Measurements from ENCODE around the gene RAC3.

RAC3 gene

DNA sequence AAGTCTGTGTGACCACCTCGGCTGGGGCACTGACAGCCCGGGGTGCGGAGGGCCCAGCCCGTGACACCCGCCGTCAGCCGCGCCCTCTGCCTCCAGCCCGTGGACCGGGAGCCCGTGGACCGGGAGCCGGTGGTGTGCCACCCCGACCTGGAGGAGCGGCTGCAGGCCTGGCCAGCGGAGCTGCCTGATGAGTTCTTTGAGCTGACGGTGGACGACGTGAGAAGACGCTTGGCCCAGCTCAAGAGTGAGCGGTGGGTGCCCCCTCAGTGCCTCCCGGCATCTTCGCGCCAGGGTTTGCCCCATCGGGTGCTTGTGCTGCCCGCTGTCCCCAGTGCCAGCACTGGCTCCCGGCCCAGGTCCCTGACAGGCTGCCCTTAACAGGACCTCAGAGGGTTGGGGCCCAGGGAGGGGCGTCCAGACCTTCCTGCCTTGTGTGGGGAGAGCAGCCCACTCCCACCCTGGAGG is 22.5 kb upstream of the RAC3 start:
- H3K36me3 ChIP-seq (ENCODE audit: low read length) = no peaks in the 10 kb centered on the region
- H3K9me3 ChIP-seq (ENCODE audit: insufficient read depth, low read length) = no peaks in the 10 kb centered on the region
- H3K4me2 ChIP-seq (ENCODE audit: low read depth, low read length, poor library complexity, severe bottlenecking) = no peak overlapping the region
- no peaks in the 10 kb centered on the region for H4K20me1 ChIP-seq (ENCODE audit: low read depth, low read length)
- TF ChIP-seq, protein P1, sequence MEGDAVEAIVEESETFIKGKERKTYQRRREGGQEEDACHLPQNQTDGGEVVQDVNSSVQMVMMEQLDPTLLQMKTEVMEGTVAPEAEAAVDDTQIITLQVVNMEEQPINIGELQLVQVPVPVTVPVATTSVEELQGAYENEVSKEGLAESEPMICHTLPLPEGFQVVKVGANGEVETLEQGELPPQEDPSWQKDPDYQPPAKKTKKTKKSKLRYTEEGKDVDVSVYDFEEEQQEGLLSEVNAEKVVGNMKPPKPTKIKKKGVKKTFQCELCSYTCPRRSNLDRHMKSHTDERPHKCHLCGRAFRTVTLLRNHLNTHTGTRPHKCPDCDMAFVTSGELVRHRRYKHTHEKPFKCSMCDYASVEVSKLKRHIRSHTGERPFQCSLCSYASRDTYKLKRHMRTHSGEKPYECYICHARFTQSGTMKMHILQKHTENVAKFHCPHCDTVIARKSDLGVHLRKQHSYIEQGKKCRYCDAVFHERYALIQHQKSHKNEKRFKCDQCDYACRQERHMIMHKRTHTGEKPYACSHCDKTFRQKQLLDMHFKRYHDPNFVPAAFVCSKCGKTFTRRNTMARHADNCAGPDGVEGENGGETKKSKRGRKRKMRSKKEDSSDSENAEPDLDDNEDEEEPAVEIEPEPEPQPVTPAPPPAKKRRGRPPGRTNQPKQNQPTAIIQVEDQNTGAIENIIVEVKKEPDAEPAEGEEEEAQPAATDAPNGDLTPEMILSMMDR (IDR thresholded peaks at IDR 0.05; ENCODE audit: insufficient read depth, low read length, poor library complexity, severe bottlenecking) = no peak
- no peak for TF ChIP-seq EZH2phosphoT487 (conservative IDR thresholded peaks at IDR 0.05; ENCODE audit: low read length)
- no peaks in the 10 kb centered on the region for H3K27me3 ChIP-seq (ENCODE audit: low read length)
- no peak overlapping the region for H3K9ac ChIP-seq (ENCODE audit: low read length)
- no peaks in the 10 kb centered on the region for H3F3A ChIP-seq (ENCODE audit: insufficient read depth)
- no peak overlapping the region for H2AFZ ChIP-seq (ENCODE audit: low read depth, low read length, severe bottlenecking)
- H3K79me2 ChIP-seq (ENCODE audit: insufficient read depth, low read length) = no peaks in the 10 kb centered on the region
- H3K27ac ChIP-seq (ENCODE audit: low read depth, low read length) = no peak overlapping the region
- no peaks in the 10 kb centered on the region for H3K9me2 ChIP-seq (replicated peaks; ENCODE audit: insufficient read depth, low read length)
- no peak overlapping the region for H3K4me3 ChIP-seq (ENCODE audit: insufficient read depth, low read length, poor library complexity, severe bottlenecking)

DNA sequence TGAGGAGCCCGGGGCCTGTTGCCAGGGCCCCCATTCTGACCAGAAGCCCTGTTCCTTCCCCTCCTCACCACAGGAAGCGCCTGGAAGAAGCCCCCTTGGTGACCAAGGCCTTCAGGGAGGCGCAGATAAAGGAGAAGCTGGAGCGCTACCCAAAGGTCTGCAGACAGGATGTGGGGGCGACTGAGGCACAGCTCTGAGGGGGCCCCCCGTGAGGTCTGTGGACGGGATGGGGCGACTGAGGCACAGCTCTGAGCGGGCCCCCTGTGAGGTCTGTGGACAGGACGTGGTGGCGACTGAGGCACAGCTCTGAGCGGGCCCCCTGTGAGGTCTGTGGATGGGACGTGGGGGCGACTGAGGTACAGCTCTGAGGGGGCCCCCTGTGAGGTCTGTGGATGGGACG is 22.1 kb upstream of the RAC3 start:
- Histone ChIP-seq H3K9me2 (replicated peaks; ENCODE audit: insufficient read depth, low read length) (no peaks in the 10 kb centered on the region), H3K9me3 (ENCODE audit: insufficient read depth, low read length) (no peaks in the 10 kb centered on the region), H3K79me2 (ENCODE audit: insufficient read depth, low read length) (no peaks in the 10 kb centered on the region), H3K4me2 (ENCODE audit: low read depth, low read length, poor library complexity, severe bottlenecking) (no peak overlapping the region), H4K20me1 (ENCODE audit: low read depth, low read length) (no peaks in the 10 kb centered on the region), H3K27ac (ENCODE audit: low read depth, low read length) (no peak overlapping the region), H3K4me3 (ENCODE audit: insufficient read depth, low read length, poor library complexity, severe bottlenecking) (no peak overlapping the region), H3F3A (ENCODE audit: insufficient read depth) (no peaks in the 10 kb centered on the region), H3K9ac (ENCODE audit: low read length) (no peak overlapping the region), H3K36me3 (ENCODE audit: low read length) (no peaks in the 10 kb centered on the region), H2AFZ (ENCODE audit: low read depth, low read length, severe bottlenecking) (no peak overlapping the region), H3K27me3 (ENCODE audit: low read length) (no peaks in the 10 kb centered on the region)
- TF ChIP-seq EZH2phosphoT487 (conservative IDR thresholded peaks at IDR 0.05; ENCODE audit: low read length) = no peak
- TF ChIP-seq, protein P1 (IDR thresholded peaks at IDR 0.05; ENCODE audit: insufficient read depth, low read length, poor library complexity, severe bottlenecking) = no peak

DNA sequence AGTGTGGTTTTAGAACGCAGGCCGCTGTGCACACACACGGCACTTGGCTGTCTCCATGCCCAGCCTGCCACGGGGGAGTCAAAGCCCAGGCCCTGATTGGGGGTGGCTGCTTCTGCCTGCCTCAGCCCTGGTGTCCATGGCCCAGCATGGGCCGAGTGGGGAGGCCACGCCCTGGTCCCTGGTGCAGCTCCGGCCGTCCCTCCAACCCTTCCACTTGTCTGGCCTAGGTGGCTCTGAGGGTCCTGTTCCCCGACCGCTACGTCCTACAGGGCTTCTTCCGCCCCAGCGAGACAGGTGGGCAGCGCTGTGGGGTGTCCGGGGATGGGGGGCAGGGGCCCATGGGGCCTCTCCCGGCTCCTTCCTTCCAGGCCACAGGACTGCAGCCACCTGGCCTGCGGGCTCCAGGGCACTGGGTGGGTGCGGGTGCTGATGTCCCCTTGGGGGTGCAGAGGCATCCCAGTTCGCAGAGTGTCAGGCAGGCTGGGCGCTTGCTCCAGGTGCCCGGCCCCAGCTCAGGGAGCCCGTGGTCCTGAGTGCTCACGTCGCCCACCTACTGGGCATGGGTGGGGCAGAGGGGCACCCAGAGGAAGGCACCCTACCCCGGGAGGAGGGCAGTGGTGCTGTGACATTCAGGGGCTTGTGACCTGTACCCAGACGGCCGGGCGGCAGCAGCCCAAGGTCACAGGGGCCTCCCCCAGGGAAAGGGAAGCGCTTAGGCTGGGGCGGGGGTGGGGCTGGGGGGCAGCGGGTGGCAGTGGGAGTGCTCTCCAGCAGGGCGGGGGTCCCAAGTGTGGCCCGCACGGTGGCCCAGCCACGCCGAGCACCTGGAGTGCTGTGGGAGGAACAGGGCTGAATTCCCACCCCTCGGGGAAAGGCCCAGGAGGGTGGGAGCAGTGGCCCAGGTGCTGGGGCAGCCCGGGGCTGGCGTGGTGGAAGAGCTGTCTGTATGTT is 20.6 kb upstream of the RAC3 start:
- H3K9me3 ChIP-seq (ENCODE audit: insufficient read depth, low read length) = no peaks in the 10 kb centered on the region
- H3K4me3 ChIP-seq (ENCODE audit: insufficient read depth, low read length, poor library complexity, severe bottlenecking) = no peak overlapping the region
- no peaks in the 10 kb centered on the region for H3K9me2 ChIP-seq (replicated peaks; ENCODE audit: insufficient read depth, low read length)
- no peaks in the 10 kb centered on the region for H4K20me1 ChIP-seq (ENCODE audit: low read depth, low read length)
- H2AFZ ChIP-seq (ENCODE audit: low read depth, low read length, severe bottlenecking) = no peak overlapping the region
- no peak overlapping the region for H3K27ac ChIP-seq (ENCODE audit: low read depth, low read length)
- H3K9ac ChIP-seq (ENCODE audit: low read length) = no peak overlapping the region
- H3K79me2 ChIP-seq (ENCODE audit: insufficient read depth, low read length) = no peaks in the 10 kb centered on the region
- no peak for TF ChIP-seq EZH2phosphoT487 (conservative IDR thresholded peaks at IDR 0.05; ENCODE audit: low read length)
- TF ChIP-seq, protein P1 (IDR thresholded peaks at IDR 0.05; ENCODE audit: insufficient read depth, low read length, poor library complexity, severe bottlenecking) = no peak
- H3K36me3 ChIP-seq (ENCODE audit: low read length) = no peaks in the 10 kb centered on the region
- no peak overlapping the region for H3K4me2 ChIP-seq (ENCODE audit: low read depth, low read length, poor library complexity, severe bottlenecking)
- no peaks in the 10 kb centered on the region for H3F3A ChIP-seq (ENCODE audit: insufficient read depth)
- H3K27me3 ChIP-seq (ENCODE audit: low read length) = no peaks in the 10 kb centered on the region
